ENCODE data around the gene ROM1. TPM values are rescaled to one million over a fixed set of nuclear protein-coding genes. Genes with fewer than 3 reads are reported as not detected.
A peak's percentile ranks its signal among the peaks of the same experiment; 100 is the strongest.

The ROM1 gene
- total and polyA plus RNA-seq, 2 experiments from 2014 or later, result 0.24 to 0.65 TPM

GRCh38 chr11:62654297-62654696 is 41.2 kb downstream of the ROM1 start:
- Mint-ChIP-seq H3K4me3 (peak overlapping the region; percentile 34; the same call in 1 of the 3 replicates), H3K36me3 (ENCODE audit: low read depth) (peaks cover 11% of the 10 kb centered on the region), H3K9me3 (no peaks in the 10 kb centered on the region), H3K27me3 (ENCODE audit: insufficient read depth, low read depth, poor library complexity) (peaks cover 10% of the 10 kb centered on the region), H3K27ac (no peak overlapping the region), H3K4me1 (peaks cover 8% of the 10 kb centered on the region)
- no peak overlapping the region for H3K4me2 ChIP-seq
- H3K79me2 ChIP-seq (replicated peaks; ENCODE audit: insufficient read depth), result peaks cover 24% of the 10 kb centered on the region
- H3K4me1 ChIP-seq (ENCODE audit: insufficient read depth), result peaks cover 9% of the 10 kb centered on the region; the same call in 1 of the 2 replicates
- no peak for TF ChIP-seq EZH2phosphoT487 (IDR thresholded peaks at IDR 0.05; ENCODE audit: unreplicated experiment)
- TF ChIP-seq REST (IDR thresholded peaks at IDR 0.05; ENCODE audit: unreplicated experiment), result no peak
- no peak for TF ChIP-seq ZNF114 (CRISPR knock-in tag; IDR thresholded peaks at IDR 0.05)
- TF ChIP-seq JUNB (IDR thresholded peaks at IDR 0.05; ENCODE audit: unreplicated experiment), result no peak
- TF ChIP-seq ZNF331 (CRISPR knock-in tag; IDR thresholded peaks at IDR 0.05; ENCODE audit: low read depth), result no peak
- TF ChIP-seq POLR2AphosphoS5 (IDR thresholded peaks at IDR 0.05; ENCODE audit: low read depth), result no peak
- no peak for TF ChIP-seq EZH2 (IDR thresholded peaks at IDR 0.05; ENCODE audit: low read depth, unreplicated experiment)
- no peak for TF ChIP-seq CTCF (conservative IDR thresholded peaks at IDR 0.05; ENCODE audit: low read depth in 2 of 2)
- no peak for TF ChIP-seq STAT1 (IDR thresholded peaks at IDR 0.05; ENCODE audit: unreplicated experiment)
- no peak for TF ChIP-seq CREB1 (CRISPR knock-in tag; IDR thresholded peaks at IDR 0.05; ENCODE audit: low read depth)
- TF ChIP-seq, protein P1, sequence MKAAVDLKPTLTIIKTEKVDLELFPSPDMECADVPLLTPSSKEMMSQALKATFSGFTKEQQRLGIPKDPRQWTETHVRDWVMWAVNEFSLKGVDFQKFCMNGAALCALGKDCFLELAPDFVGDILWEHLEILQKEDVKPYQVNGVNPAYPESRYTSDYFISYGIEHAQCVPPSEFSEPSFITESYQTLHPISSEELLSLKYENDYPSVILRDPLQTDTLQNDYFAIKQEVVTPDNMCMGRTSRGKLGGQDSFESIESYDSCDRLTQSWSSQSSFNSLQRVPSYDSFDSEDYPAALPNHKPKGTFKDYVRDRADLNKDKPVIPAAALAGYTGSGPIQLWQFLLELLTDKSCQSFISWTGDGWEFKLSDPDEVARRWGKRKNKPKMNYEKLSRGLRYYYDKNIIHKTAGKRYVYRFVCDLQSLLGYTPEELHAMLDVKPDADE (IDR thresholded peaks at IDR 0.05), result no peak
- TF ChIP-seq, protein P2, sequence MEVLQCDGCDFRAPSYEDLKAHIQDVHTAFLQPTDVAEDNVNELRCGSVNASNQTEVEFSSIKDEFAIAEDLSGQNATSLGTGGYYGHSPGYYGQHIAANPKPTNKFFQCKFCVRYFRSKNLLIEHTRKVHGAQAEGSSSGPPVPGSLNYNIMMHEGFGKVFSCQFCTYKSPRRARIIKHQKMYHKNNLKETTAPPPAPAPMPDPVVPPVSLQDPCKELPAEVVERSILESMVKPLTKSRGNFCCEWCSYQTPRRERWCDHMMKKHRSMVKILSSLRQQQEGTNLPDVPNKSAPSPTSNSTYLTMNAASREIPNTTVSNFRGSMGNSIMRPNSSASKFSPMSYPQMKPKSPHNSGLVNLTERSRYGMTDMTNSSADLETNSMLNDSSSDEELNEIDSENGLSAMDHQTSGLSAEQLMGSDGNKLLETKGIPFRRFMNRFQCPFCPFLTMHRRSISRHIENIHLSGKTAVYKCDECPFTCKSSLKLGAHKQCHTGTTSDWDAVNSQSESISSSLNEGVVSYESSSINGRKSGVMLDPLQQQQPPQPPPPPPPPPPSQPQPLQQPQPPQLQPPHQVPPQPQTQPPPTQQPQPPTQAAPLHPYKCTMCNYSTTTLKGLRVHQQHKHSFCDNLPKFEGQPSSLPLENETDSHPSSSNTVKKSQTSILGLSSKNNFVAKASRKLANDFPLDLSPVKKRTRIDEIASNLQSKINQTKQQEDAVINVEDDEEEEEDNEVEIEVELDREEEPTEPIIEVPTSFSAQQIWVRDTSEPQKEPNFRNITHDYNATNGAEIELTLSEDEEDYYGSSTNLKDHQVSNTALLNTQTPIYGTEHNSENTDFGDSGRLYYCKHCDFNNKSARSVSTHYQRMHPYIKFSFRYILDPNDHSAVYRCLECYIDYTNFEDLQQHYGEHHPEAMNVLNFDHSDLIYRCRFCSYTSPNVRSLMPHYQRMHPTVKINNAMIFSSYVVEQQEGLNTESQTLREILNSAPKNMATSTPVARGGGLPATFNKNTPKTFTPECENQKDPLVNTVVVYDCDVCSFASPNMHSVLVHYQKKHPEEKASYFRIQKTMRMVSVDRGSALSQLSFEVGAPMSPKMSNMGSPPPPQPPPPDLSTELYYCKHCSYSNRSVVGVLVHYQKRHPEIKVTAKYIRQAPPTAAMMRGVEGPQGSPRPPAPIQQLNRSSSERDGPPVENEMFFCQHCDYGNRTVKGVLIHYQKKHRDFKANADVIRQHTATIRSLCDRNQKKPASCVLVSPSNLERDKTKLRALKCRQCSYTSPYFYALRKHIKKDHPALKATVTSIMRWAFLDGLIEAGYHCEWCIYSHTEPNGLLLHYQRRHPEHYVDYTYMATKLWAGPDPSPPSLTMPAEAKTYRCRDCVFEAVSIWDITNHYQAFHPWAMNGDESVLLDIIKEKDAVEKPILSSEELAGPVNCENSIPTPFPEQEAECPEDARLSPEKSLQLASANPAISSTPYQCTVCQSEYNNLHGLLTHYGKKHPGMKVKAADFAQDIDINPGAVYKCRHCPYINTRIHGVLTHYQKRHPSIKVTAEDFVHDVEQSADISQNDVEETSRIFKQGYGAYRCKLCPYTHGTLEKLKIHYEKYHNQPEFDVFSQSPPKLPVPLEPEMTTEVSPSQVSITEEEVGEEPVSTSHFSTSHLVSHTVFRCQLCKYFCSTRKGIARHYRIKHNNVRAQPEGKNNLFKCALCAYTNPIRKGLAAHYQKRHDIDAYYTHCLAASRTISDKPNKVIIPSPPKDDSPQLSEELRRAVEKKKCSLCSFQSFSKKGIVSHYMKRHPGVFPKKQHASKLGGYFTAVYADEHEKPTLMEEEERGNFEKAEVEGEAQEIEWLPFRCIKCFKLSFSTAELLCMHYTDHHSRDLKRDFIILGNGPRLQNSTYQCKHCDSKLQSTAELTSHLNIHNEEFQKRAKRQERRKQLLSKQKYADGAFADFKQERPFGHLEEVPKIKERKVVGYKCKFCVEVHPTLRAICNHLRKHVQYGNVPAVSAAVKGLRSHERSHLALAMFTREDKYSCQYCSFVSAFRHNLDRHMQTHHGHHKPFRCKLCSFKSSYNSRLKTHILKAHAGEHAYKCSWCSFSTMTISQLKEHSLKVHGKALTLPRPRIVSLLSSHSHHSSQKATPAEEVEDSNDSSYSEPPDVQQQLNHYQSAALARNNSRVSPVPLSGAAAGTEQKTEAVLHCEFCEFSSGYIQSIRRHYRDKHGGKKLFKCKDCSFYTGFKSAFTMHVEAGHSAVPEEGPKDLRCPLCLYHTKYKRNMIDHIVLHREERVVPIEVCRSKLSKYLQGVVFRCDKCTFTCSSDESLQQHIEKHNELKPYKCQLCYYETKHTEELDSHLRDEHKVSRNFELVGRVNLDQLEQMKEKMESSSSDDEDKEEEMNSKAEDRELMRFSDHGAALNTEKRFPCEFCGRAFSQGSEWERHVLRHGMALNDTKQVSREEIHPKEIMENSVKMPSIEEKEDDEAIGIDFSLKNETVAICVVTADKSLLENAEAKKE (CRISPR knock-in tag; IDR thresholded peaks at IDR 0.05), result no peak
- TF ChIP-seq NANOG (IDR thresholded peaks at IDR 0.05; ENCODE audit: borderline replicate concordance), result no peak
- no peak overlapping the region for H3K27ac ChIP-seq (ENCODE audit: low read depth)
- 0 out of 2 replicates have a peak, but pooled peaks cover 3% of the 10 kb centered on the region for H3K36me3 ChIP-seq (ENCODE audit: insufficient read depth)
- H3F3A ChIP-seq (replicated peaks; ENCODE audit: low read depth), result peaks cover 7% of the 10 kb centered on the region; the same call in 1 of the 2 replicates
- ATAC-seq, result no peak
- no peaks in the 10 kb centered on the region for H3K9me2 ChIP-seq (ENCODE audit: insufficient read depth)
- DNase-seq (ENCODE audit: low spot score), result no peak
- 0 out of 2 replicates have a peak overlapping the region, but pooled peaks have one; percentile 10 for H2AFZ ChIP-seq
- H3K27me3 ChIP-seq (ENCODE audit: insufficient read depth), result no peaks in the 10 kb centered on the region
- H3K4me3 ChIP-seq, result no peak overlapping the region
- no peaks in the 10 kb centered on the region for H4K20me1 ChIP-seq (replicated peaks; ENCODE audit: insufficient read depth)

Data from GM23338 (cell line).